ENCODE data around the gene ZDHHC23. TPM values are rescaled to one million over a fixed set of nuclear protein-coding genes. Genes with fewer than 3 reads are reported as not detected.
A peak's percentile ranks its signal among the peaks of the same experiment; 100 is the strongest.

Gene ZDHHC23
- polyA plus RNA-seq (2012; ENCODE audit: insufficient read depth, insufficient read length, low read depth): not detected

GRCh38 chr3:113947372-113948014 is at the start of gene ZDHHC23:
Gene ZDHHC23, plus strand, starts transcription at chr3:113948013. Its CDS starts 790 bp downstream, at chr3:113948803.
- TF ChIP-seq CTCF (IDR thresholded peaks at IDR 0.05; ENCODE audit: low read depth, low read length): no peak
- Histone ChIP-seq H3K4me1 (no peaks in the 10 kb centered on the region), H3K27me3 (peaks cover 95% of the 10 kb centered on the region), H3K9me3 (no peaks in the 10 kb centered on the region), H3K36me3 (no peaks in the 10 kb centered on the region), H3K4me3 (ENCODE audit: low read depth, low read length) (peak within 1 kb of the TSS; percentile 32)
- peak; percentile 37 for DNase-seq

DNA sequence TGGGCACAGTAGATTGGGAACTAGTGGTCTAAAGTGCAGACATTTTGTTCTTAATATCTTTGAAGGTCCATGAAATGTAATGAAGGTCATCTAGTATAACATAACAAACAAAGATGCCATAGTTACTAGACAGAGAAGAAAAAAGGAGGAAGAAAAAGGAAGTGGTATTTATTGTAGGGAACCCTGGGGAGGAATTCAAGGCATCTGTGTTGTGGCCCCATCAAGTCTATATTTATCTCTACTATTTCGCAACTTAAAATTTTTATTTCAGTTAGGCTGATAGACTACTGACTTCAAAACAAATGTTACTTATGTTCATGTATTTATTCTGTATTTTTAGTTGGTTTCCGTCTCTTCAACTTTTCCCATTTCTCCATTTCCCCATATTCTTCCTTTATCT is 48.9 kb upstream of the ZDHHC23 start:
- no peak for TF ChIP-seq CTCF (IDR thresholded peaks at IDR 0.05; ENCODE audit: low read depth, low read length)
- H3K4me3 ChIP-seq (ENCODE audit: low read depth, low read length): no peak overlapping the region
- no peak for DNase-seq

GRCh38 chr3:113906568-113907140 is 41.2 kb upstream of the ZDHHC23 start:
- no peak for TF ChIP-seq CTCF (IDR thresholded peaks at IDR 0.05; ENCODE audit: low read depth, low read length)
- no peaks in the 10 kb centered on the region for H3K4me1 ChIP-seq
- no peak overlapping the region for H3K4me3 ChIP-seq (ENCODE audit: low read depth, low read length)
- H3K9me3 ChIP-seq: no peaks in the 10 kb centered on the region
- H3K36me3 ChIP-seq: no peaks in the 10 kb centered on the region
- no peak for DNase-seq
- peaks cover 40% of the 10 kb centered on the region for H3K27me3 ChIP-seq

More for the DNA sequence above, 48.9 kb upstream of the ZDHHC23 start:
- H3K36me3 ChIP-seq: no peaks in the 10 kb centered on the region
- H3K27me3 ChIP-seq: peaks cover 17% of the 10 kb centered on the region
- H3K4me1 ChIP-seq: no peaks in the 10 kb centered on the region
- no peaks in the 10 kb centered on the region for H3K9me3 ChIP-seq

GRCh38 chr3:113908133-113908532 is 39.7 kb upstream of the ZDHHC23 start:
- no peak for TF ChIP-seq CTCF (IDR thresholded peaks at IDR 0.05; ENCODE audit: low read depth, low read length)
- no peak for DNase-seq
- H3K27me3 ChIP-seq: peaks cover 37% of the 10 kb centered on the region

DNA sequence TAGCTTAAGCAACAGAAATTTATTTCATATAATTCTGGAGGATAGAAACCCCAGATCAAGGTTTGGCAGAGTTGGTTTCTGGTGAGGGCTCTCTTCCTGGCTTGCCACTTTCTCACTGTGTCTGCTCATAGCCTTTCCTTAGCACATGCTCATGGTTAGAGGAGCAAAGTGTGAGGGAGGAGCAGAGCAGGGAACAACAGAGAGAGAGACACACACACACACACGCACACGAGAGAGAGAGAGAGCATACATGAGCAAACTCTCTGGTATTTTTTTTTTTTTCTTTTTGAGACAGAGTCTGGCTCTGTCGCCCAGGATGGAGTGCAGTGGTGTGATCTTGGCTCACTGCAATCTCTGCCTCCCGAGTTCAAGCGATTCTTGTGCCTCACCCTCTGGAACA is 36.8 kb upstream of the ZDHHC23 start:
- Histone ChIP-seq H3K27me3 (peaks cover 29% of the 10 kb centered on the region), H3K9me3 (no peaks in the 10 kb centered on the region), H3K36me3 (no peaks in the 10 kb centered on the region), H3K4me3 (ENCODE audit: low read depth, low read length) (no peak overlapping the region), H3K4me1 (no peaks in the 10 kb centered on the region)
- DNase-seq: no peak
- no peak for TF ChIP-seq CTCF (IDR thresholded peaks at IDR 0.05; ENCODE audit: low read depth, low read length)

More at GRCh38 chr3:113908133-113908532, 39.7 kb upstream of the ZDHHC23 start:
- H3K36me3 ChIP-seq: no peaks in the 10 kb centered on the region
- H3K4me3 ChIP-seq (ENCODE audit: low read depth, low read length): no peak overlapping the region
- H3K4me1 ChIP-seq: no peaks in the 10 kb centered on the region
- no peaks in the 10 kb centered on the region for H3K9me3 ChIP-seq
